Measurements from ENCODE around the gene NKX2-3. TPM values are rescaled to one million over a fixed set of nuclear protein-coding genes. Genes with fewer than 3 reads are reported as not detected.
A peak's percentile ranks its signal among the peaks of the same experiment; 100 is the strongest.

NKX2-3 gene
- total and polyA plus RNA-seq, 2 of the 8 experiments (the other 6 are each of a cell fraction or from before 2014, with no cell fraction given), result not detected

DNA sequence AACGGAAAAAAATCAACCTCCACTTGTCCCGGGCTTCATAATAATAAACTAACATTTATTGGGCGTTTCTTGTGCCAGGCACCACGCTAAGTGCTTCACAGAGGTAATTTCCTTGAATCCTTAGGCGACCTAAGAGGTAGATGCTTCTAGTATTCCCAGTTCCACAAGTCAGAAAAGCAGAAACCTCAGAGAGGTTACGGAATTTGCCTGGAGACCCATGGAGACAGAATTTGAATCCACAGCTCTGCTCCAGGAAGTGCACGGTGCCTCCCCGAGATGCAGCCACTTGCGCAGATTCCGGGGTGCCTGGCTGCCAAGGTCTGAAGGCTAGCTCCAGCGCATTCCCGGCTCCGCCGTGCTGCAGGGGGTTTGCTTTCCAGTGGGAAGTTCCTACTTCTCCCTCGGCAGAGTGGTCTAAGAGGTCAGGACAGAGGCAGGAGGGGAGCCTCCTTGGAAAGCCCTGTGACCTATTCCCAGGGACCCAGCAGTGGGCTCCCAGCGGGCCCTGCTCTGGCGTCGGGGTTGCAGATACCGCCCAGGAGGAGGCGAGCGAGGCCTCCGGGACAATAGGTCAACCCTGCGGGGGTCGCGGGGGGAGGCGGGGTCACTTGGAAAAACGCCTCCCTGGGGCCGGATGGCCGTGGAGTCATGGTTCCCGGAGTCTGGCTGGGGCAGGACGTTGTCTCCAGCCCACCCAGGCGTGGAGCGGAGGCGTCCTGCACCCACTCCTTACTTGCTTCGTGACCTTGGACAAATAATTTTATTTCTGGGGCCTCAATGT is 10.1 kb upstream of the NKX2-3 start (continued):
- TF ChIP-seq HDAC2 (IDR thresholded peaks at IDR 0.05; ENCODE audit: borderline replicate concordance in 1 of 2, low read depth in 2 of 2, low read length in 2 of 2) (peak in 1 of 2 experiments; percentile 20; a peak in 1 of 4 replicates), SIN3A (conservative IDR thresholded peaks at IDR 0.05 in 1 of 2, IDR thresholded peaks at IDR 0.05 in 1 of 2; ENCODE audit: low read depth in 1 of 2, low read length in 2 of 2) (no peak; a peak in 1 of 4 replicates), TEAD4 (IDR thresholded peaks at IDR 0.05; ENCODE audit: low read depth, low read length) (peak; percentile 4; the same call in 1 of the 2 replicates), SP1 (IDR thresholded peaks at IDR 0.05; ENCODE audit: low read depth, low read length) (0 out of 2 replicates have a peak, but pooled peaks have one; percentile 20)
- TF ChIP-seq, protein P1, sequence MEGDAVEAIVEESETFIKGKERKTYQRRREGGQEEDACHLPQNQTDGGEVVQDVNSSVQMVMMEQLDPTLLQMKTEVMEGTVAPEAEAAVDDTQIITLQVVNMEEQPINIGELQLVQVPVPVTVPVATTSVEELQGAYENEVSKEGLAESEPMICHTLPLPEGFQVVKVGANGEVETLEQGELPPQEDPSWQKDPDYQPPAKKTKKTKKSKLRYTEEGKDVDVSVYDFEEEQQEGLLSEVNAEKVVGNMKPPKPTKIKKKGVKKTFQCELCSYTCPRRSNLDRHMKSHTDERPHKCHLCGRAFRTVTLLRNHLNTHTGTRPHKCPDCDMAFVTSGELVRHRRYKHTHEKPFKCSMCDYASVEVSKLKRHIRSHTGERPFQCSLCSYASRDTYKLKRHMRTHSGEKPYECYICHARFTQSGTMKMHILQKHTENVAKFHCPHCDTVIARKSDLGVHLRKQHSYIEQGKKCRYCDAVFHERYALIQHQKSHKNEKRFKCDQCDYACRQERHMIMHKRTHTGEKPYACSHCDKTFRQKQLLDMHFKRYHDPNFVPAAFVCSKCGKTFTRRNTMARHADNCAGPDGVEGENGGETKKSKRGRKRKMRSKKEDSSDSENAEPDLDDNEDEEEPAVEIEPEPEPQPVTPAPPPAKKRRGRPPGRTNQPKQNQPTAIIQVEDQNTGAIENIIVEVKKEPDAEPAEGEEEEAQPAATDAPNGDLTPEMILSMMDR (IDR thresholded peaks at IDR 0.05; ENCODE audit: control extremely low read depth in 1 of 3, insufficient read depth in 1 of 3, low read depth in 1 of 3, low read length in 3 of 3), result peak; percentile 47 to 56 (median 50)
